ENCODE results near the gene LAX1.

The LAX1 gene

DNA sequence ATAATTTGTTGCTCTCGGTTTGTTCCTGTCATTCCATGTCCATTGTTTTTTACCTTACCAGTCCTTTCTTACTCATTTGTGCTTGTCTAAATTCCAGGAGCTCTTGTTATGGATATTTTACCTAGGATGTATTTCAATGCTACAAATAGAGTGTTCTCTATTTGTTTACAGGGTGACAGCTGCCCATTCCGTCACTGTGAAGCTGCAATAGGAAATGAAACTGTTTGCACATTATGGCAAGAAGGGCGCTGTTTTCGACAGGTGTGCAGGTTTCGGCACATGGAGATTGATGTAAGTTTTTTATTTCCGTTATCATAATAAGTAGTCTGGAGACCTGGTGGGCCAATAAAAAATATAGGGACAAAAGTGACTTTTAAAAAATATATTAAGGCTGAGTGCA, 53.4 kb downstream of the LAX1 start:
- DNase-seq: no peak

DNA sequence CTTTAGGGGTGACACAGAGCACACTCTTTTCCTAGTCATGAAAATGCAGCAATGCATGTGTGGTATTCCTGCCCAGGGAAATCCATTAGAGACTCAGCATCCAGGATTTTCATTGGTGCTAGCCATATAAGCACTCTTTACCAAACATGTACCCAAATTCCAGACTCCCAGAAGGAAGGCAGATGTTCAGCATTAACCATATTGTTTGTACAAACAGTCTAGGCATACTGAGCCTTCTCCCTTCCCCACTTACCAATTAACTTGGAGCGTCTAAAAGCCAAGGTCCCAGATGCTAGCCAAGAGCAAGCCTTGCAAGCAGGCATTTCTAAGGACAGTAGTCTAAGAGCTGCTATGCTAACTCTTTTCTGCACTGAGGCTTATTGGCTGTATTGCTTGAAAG, 58.3 kb downstream of the LAX1 start:
- DNase-seq: no peak
